Ishikawa (cell line): Measurements from ENCODE around the gene USP14.

ENCODE experiments used
- CEBPB ChIP-seq: IDR thresholded peaks from 2 replicates; pipeline ENCODE4 v1.6.1; 2012
- CREB1 ChIP-seq: IDR thresholded peaks from 2 replicates; pipeline ENCODE4 v1.6.1; 2012; ENCODE audit warnings: low read depth
- EGR1 ChIP-seq: IDR thresholded peaks from 2 replicates; pipeline ENCODE4 v1.6.1; 2012
- EP300 ChIP-seq: IDR thresholded peaks from 2 replicates; pipeline ENCODE4 v1.6.1; 2012; ENCODE audit warnings: borderline replicate concordance
- FOXM1 ChIP-seq: IDR thresholded peaks from 2 replicates; pipeline ENCODE4 v1.6.1; 2012; ENCODE audit warnings: low read depth, borderline replicate concordance
- NFIC ChIP-seq: IDR thresholded peaks from 2 replicates; pipeline ENCODE4 v1.6.1; 2012
- RAD21 ChIP-seq: IDR thresholded peaks from 2 replicates; pipeline ENCODE4 v1.6.1; 2012; ENCODE audit warnings: low read depth
- REST ChIP-seq: IDR thresholded peaks from 2 replicates; pipeline ENCODE4 v1.6.1; 2012; ENCODE audit warnings: low read depth, mild to moderate bottlenecking
- TAF1 ChIP-seq: IDR thresholded peaks from 2 replicates; pipeline ENCODE4 v1.6.1; 2012; ENCODE audit warnings: low read depth, mild to moderate bottlenecking
- TCF12 ChIP-seq: IDR thresholded peaks from 2 replicates; pipeline ENCODE4 v1.6.1; 2012; ENCODE audit warnings: low read depth
- TEAD4 ChIP-seq: IDR thresholded peaks from 2 replicates; pipeline ENCODE4 v1.6.1; 2012
- YY1 ChIP-seq: IDR thresholded peaks from 2 replicates; pipeline ENCODE4 v1.6.1; 2012; ENCODE audit warnings: low read depth
- ZBTB7A ChIP-seq: IDR thresholded peaks from 2 replicates; pipeline ENCODE4 v1.6.1; 2012; ENCODE audit warnings: low read depth
- TF ChIP-seq, protein P1 (sequence below): IDR thresholded peaks from 2 replicates; pipeline ENCODE4 v1.6.1; 2012
- TF ChIP-seq, protein P2 (sequence below): IDR thresholded peaks from 2 replicates; pipeline ENCODE4 v1.6.1; 2012

USP14 gene

GRCh38 chr18:137327-137726, 21.0 kb upstream of the USP14 start:
- TF ChIP-seq REST = no peak

- TF ChIP-seq, protein P1, sequence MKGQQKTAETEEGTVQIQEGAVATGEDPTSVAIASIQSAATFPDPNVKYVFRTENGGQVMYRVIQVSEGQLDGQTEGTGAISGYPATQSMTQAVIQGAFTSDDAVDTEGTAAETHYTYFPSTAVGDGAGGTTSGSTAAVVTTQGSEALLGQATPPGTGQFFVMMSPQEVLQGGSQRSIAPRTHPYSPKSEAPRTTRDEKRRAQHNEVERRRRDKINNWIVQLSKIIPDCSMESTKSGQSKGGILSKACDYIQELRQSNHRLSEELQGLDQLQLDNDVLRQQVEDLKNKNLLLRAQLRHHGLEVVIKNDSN = no peak
- TF ChIP-seq, protein P2, sequence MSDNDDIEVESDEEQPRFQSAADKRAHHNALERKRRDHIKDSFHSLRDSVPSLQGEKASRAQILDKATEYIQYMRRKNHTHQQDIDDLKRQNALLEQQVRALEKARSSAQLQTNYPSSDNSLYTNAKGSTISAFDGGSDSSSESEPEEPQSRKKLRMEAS = no peak
- TF ChIP-seq YY1 (no peak), TCF12 (no peak), RAD21 (no peak), TAF1 (no peak), FOXM1 (no peak), EP300 (no peak), TEAD4 (no peak), CEBPB (no peak), EGR1 (no peak), REST (no peak), NFIC (no peak), CREB1 (no peak), ZBTB7A (no peak)
Observed at GRCh38 chr18:140670-141266, 17.6 kb upstream of the USP14 start.

DNA sequence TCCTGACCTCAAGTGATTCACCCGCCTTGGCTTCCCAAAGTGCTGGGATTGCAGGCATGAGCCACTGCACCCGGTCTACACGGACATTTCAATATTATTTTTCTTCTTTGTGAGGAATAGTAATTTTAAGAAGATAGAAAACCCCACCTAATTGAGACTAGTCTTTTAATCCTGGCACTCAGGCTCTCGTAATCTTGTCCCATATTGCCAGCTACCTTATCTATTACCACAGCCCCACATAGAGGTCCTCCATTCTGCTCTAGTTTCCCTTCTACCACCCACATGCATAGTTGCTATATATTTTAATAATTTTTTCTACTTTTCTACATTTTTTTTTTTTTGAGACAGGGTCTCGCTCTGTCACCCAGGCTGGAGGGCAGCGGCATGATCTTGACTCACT, 9.5 kb upstream of the USP14 start:
- TF ChIP-seq FOXM1 = no peak
- TF ChIP-seq CEBPB = no peak
- TF ChIP-seq TEAD4 = no peak

GRCh38 chr18:154151-154550, 4.2 kb upstream of the USP14 start:
- TF ChIP-seq, protein P2 = no peak
- TF ChIP-seq FOXM1 = no peak
- no peak for TF ChIP-seq CREB1
- TF ChIP-seq TCF12 = no peak
- no peak for TF ChIP-seq NFIC
- no peak for TF ChIP-seq REST
- TF ChIP-seq, protein P1 = no peak
- TF ChIP-seq RAD21 = no peak

DNA sequence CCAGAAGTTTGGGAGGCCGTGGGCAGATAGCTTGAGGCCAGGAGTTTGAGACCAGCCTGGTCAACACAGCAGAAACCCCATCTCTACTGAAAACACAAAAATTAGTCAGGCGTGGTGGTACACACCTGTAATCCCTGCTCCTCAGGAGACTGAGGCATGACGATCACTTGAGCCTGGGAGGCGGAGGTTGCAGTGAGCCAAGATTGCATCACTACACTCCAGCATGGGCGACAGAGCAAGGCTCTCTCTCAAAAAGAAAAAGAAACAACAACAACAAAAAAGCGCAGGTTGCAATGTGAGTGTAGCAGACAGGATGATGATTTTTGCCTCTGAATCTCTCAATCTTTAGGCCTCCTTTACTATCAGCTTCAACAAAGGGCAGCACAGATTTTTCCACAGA, 2.7 kb upstream of the USP14 start:
- TF ChIP-seq, protein P1 = no peak
- no peak for TF ChIP-seq TCF12
